NCI-H748 (cell line): ENCODE data around the gene GPR162.

Experiments used
- DNase-seq: peaks from one replicate; lab custom pipeline; 2025; ENCODE audit not compliant: unreplicated experiment; lab: John Stamatoyannopoulos, UW

GPR162 gene, protein sequence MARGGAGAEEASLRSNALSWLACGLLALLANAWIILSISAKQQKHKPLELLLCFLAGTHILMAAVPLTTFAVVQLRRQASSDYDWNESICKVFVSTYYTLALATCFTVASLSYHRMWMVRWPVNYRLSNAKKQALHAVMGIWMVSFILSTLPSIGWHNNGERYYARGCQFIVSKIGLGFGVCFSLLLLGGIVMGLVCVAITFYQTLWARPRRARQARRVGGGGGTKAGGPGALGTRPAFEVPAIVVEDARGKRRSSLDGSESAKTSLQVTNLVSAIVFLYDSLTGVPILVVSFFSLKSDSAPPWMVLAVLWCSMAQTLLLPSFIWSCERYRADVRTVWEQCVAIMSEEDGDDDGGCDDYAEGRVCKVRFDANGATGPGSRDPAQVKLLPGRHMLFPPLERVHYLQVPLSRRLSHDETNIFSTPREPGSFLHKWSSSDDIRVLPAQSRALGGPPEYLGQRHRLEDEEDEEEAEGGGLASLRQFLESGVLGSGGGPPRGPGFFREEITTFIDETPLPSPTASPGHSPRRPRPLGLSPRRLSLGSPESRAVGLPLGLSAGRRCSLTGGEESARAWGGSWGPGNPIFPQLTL

DNA sequence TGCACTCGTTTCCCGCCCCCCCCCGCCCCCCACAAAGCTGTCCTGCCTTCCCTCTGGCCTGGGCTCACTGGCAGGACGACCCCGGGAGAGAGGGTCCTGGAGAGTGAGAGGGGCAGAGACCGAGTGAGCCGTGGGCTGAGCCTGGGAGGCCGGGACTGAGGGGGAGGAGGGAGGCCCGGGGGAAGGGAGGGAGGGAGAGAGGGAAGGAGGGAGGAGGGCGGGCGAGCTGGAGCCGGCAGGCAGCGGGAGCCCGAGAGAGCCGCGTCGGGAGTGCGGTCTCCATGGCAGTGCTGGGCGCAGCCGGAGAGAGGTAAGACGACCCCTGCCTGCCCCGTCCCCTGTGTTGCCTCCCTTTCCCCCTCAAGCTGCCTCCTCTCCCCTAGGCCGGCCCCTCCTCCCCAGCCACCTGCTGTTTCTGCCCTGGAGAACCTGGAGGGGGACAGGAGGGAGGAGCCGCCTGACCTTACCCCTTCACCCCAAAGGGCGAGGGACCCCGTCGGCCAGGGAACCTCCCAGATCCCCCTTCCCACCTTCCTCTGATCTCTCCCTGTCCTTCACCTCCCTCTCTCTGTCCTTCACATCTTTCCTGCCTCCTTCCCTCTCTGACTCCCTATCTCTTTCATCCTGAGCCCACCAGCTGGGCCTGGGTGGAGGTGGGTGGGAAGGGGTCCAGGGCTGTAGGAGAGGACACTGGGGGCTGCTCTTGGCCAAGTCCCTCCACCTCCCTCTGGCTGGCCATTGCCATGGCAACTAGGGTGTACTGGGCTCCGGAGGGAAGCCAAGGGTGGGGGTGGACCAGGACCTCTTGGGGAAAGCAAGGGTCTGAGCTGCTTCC lies at the start of gene GPR162:
Gene GPR162 (plus strand): TSS at position 231 of the 835 bp plus-strand sequence. CDS start 2,078 bp downstream, outside the sequence.
- DNase-seq = peak; percentile 79

DNA sequence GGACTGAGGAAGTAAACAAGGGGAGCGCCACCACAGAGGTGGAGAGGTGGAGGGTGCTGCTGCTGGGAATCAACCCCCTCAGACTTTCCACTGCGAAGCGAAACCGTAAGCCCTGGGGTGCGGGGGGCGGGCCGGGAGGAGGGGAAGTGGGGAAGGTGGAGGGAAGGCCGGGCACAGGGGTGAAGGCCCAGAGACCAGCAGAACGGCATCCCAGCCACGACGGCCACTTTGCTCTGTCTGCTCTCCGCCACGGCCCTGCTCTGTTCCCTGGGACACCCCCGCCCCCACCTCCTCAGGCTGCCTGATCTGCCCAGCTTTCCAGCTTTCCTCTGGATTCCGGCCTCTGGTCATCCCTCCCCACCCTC lies 49.3 kb upstream of the GPR162 start, which contains the start of gene LAG3:
Gene LAG3 (plus strand): TSS at position 190 of the 365 bp plus-strand sequence. CDS start 333 bp downstream, outside the sequence.
- DNase-seq = no peak

DNA sequence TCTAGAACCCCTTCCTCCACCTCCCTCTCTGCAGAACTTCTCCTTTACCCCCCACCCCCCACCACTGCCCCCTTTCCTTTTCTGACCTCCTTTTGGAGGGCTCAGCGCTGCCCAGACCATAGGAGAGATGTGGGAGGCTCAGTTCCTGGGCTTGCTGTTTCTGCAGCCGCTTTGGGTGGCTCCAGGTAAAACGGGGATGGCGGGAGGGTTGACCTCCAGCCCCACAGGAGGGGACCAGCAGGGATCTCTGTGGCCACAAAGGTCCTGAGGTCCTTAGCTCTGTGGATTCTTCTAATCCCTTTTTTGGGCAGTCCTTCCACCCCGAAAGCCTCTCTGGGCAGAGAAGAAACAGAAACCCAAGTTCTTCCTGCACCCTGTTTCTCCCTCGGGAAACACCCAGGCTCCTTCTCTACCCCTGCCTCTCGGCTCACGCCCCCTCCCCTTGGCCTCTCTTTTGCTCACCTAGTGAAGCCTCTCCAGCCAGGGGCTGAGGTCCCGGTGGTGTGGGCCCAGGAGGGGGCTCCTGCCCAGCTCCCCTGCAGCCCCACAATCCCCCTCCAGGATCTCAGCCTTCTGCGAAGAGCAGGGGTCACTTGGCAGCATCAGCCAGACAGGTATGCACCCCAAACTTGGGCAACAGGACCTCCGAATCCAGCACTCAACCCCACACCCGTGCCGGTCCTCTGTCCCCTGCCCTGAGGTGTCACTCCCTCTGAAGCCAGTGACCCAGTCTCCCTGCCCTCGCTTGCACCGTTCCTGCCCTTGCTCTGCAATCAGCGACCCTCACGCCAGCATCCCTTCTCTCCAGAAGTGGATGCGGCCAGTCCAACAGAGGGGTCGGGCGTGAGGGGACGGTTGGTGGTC lies 48.7 kb upstream of the GPR162 start:
- no peak for DNase-seq

DNA sequence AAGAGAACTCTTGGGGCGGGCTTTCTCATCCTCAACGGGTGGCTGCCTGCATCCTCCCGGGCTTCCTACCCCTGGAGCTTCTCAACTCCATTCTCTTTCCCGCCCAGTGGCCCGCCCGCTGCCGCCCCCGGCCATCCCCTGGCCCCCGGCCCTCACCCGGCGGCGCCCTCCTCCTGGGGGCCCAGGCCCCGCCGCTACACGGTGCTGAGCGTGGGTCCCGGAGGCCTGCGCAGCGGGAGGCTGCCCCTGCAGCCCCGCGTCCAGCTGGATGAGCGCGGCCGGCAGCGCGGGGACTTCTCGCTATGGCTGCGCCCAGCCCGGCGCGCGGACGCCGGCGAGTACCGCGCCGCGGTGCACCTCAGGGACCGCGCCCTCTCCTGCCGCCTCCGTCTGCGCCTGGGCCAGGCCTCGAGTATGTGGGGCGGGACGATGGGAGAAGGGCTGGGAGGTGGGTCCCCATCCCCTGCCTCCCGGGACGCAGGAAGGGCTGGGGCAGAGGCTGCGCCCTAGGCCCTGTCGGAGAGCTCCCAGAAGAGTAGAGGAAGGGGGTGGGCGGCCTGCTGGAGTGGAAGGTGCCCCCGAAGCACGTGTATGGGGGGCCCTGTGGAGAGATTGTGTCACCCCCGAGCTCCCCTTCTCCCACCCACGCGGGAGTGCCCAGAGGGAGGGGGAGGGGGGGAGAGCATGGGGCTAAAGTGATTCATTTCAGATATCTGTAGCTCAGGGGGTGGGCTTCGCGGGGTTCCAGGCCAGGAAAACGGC lies 47.9 kb upstream of the GPR162 start:
- peak; percentile 23 for DNase-seq

DNA sequence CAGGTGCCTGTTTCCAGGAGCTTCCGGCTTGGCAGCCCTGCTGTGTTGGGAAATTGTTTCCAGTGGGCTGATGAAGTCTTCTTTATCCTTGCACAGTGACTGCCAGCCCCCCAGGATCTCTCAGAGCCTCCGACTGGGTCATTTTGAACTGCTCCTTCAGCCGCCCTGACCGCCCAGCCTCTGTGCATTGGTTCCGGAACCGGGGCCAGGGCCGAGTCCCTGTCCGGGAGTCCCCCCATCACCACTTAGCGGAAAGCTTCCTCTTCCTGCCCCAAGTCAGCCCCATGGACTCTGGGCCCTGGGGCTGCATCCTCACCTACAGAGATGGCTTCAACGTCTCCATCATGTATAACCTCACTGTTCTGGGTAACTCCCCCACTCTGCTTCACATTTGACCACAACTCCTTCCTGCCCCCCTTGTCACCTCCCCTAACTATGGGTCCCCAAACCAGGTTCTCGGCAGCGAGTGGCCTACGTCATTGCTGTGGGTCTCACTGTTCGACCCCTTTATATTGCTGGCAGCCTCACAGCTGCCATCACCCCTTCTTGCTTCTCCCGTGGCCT lies 47.0 kb upstream of the GPR162 start:
- DNase-seq = no peak

DNA sequence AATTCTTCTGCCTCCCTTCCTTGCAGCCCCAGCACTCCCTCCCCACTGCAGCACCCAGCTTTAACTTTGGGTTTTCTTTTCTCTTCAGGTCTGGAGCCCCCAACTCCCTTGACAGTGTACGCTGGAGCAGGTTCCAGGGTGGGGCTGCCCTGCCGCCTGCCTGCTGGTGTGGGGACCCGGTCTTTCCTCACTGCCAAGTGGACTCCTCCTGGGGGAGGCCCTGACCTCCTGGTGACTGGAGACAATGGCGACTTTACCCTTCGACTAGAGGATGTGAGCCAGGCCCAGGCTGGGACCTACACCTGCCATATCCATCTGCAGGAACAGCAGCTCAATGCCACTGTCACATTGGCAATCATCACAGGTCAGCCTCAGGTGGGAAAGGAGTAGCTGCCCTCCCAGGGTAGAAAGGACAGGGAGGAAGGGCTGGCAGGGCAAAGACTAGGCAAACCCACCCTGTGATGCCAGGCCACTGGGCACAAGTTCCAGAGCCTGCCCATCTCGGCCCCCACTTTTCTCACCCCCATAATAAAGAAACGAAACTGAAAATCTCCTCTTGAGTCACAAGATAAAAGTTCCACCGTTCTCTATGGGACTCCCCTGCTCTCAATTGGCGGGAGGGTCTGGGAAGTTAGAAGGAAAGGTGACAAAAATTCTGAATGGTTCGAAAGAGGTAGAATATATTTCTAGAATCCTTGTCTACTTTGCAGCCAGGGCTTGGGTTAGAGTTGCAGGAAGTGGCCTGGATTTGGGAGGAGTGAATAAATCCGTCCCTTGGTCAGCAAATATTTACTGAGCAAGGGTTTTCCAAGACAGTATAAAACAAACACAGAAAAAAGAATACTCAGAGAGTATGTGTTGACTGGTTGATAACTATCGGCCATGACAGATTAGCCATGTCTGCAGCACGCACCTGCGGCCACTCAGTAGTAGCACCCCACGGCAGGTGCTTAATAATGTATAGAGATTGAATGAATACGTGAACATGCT lies 46.1 kb upstream of the GPR162 start:
- DNase-seq = no peak

DNA sequence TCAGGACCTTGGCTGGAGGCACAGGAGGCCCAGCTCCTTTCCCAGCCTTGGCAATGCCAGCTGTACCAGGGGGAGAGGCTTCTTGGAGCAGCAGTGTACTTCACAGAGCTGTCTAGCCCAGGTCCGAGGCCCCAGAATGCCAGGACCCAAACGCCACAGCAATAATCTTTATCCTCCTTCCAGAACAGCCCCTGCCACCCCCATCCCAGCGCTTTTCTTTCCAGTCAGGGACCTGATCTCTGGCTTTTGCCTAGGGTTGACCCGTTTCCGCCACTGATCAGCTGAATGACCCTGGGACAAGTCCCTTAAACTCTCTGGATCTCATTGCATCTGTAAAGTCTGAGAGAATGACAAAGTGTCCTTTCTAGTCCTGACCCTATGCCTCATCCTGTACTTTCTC lies 44.2 kb upstream of the GPR162 start:
- no peak for DNase-seq

DNA sequence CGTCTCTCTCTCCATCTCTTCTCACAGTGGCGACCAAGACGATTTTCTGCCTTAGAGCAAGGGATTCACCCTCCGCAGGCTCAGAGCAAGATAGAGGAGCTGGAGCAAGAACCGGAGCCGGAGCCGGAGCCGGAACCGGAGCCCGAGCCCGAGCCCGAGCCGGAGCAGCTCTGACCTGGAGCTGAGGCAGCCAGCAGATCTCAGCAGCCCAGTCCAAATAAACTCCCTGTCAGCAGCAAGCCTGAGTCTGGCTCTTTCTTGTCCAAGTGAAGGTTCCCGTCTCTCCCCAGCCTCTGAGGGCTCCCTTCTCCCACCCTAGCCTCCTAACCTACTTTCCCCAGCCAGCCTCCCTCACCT lies 43.4 kb upstream of the GPR162 start:
- no peak for DNase-seq

DNA sequence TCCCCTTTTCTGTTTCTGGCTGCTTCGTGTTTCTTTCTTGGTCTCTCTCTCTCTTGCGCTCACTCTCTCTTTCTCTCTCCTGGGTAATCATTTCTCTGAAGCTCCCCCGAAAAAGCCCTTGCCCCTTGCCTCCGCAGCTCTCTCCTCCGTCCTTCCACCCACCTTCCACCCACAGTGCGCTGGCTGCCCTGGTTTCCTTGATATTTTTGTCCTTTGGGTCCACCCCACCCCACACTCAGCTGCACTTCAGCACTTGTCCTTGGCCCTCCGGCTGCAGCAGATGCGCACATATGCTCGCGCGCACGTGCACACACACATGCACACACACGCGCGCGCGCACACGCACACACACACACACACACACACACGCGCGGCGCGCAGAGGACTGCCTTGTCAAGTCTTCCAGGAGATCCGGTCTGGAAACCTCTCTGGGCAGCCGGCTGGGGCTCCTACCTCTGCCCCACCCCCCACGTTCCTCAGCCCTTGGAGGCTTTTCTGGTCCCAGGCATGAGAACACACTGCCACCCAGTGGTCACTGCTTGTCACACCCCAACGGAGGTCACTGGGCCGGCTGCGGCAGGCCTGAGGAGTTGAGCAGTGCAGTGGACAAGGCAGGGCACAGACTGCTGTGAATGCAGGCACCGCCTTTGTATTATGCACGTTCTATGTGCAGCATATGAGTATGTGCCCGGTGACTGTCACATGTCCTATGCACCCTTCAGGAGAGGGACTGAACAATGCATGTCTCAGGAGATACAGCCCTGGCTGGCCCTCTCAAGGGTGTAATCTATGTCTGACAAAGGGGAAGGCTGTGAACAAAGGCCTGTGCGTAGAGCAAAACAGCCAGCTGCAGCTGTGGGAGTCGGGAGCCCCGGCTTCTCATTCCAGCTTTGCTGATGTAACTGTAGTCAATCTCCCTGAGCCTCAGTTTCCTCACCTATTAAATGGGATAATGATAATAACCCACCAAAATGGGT lies 42.8 kb upstream of the GPR162 start:
- peak; percentile 88 for DNase-seq

DNA sequence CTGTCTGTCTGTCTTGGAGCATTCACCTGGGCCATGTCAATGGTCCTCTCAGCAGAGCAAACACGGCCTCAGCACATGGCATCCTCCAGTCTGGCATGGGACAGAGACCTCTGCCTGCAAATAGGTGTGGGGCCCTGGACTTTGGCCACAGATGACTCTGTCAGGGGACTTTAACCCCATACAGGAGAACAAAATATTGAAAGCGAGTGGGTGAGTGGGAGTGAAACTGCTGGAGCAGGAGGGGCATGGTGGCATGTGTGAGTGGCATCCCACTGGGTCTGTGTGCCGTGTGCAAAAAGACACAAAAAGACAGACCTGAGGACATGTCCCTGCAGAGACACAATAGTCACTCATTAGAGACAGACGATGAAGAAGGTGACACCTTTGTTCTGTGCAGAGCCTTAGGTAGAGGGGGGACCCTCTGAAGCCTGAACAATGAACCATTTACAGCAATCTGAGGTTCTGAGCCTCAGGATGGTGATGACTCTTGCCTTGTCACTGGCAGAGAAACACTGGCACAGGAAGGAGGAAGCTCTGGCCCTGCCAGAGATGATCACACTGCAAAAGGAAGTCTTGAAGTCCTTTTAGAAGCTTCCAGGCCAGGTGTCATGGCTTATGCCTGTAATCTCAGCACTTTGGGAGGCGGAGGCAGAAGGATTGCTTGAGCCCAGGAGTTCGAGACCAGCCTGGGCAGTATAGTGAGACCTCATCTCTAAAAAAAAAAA lies 41.8 kb upstream of the GPR162 start:
- DNase-seq = no peak

DNA sequence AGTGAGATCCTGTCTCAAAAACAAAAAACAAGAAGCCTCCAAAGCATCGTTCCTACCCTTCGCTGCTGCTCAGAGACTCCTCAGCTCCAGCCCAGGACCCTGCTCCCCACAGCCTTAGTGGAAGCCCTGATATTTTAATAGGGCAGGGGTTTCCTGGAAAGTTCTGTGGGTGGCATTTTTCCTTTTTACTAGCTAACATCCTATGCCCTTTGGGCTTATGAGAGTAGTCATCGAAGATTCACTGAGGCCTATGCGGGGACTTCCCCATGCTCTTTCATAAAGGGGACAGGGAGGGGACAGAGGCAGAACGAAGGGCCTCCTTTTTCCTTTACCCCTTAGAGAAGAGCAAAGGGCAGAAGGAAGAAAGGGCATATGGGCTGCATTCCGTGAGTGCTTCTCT lies 41.0 kb upstream of the GPR162 start:
- no peak for DNase-seq

DNA sequence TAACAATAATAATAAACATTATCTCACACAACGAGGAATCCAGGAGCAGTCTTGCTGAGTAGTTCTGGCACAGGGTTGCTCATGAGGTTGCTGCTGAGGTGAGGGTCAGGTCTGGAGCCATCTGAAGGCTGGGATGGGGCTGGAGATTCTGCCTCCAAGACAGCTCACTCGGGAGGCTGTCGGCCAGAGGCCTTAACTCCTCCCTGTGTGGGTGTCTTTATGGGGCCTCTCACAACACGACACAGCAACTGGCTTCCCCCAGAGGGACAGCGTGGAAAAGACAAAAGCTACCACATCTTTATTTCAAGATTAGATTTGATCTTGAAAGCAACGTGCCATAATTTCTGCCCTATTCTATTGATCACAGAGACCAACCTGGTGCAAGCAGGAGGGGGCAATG lies 39.5 kb upstream of the GPR162 start:
- DNase-seq = no peak

DNA sequence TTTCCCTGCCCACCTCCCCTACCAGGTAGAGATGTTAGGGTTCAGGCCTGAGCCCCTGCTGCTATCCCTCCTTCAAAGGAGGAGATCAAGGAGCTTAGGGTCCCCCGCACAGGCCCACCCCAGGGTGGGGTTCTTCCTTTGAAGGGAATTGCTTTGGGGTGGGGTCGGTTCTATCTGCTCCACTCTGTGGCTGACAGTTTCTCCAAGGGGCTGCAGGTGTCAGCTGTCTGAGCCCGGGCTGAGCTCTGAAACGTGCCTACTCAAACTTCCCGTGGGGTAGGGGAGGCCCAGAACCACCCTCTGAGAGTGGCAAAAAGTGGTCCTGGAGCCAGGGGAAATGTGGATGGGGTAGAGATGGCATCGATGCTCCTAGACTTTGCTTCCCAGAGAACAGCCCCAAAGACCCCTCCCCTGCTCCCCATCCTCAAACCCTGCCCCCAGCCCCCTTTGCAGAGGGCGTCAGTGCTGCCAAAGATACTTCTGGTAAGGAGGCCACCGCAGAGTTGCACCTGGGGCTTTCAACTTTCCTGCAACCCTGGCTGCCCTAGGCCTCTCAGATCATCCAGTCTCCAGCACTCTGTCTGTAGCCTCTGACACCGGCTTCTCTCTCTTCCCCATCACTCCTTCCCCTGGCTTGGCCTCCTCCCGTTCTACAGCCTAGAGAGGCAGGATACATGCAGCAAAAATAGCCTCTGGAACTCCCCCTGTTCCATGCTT lies 38.6 kb upstream of the GPR162 start:
- DNase-seq = no peak

DNA sequence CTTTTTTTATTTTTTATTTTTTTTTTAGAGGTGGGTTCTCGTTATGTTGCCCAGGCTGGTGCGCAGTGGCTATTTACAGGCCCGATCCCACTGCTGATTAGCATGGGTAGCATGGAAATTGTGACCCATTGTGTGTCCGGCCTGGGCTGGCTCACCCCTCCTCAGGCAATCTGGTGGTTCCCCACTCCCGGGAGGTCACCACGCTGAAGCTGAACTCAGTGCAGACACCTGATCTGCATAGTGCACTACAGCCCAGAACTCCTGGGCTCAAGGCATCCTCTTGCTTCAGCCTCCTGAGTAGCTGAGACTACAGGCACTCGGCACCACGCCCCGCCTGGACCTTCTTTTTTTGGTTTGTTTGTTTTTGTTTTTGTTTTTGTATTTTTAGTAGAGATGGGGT lies 37.8 kb upstream of the GPR162 start:
- no peak for DNase-seq

DNA sequence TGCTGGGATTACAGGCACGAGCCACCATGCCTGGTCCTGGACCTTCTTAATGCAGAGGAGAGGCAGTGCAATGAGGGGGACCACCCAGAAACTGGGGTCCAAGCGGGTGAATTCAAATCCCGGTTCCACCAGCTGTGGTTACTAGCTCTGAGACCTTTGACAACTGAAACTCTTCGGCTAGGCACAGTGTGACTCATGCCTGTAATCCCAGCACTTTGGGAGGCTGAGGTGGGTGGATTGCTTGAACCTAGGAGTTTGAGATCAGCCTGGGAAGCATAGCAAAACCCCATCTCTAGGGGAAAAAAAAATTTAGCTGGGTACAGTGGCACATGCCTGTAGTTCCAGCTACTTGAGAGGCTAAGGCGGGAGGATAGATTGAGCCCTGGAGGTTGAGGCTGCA lies 37.3 kb upstream of the GPR162 start:
- no peak for DNase-seq

DNA sequence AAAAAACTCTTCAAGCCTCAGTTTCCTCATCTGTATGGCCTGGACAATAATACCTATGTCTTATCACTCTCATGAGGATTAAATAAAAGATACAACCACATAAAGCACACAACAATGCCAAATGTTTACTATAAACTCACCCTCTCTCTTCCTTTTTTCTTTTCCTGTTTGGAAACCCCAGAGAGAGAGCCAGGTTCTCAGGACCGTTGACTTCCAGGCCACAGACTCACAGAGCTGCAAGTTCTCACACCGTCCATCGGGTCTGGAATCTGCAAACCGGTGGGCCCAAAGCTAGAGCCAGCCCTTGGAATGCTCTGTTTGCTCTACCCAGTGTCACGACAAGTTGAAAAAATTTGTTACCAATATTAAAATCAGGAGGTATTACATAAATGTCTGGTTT lies 36.9 kb upstream of the GPR162 start:
- DNase-seq = no peak
